ENCODE measurements around the gene TMEM151B.

The TMEM151B gene

GRCh38 chr6:44246663-44247337 lies 23.4 kb upstream of the TMEM151B start, which contains the start of gene HSP90AB1:
Gene HSP90AB1, plus strand, starts transcription at chr6:44247101. Its CDS starts 1,529 bp downstream, at chr6:44248630.
- Histone ChIP-seq H3K4me3 (ENCODE audit: low read depth in 1 of 2, low read length in 2 of 2) (peak within 1 kb of the TSS; percentile 87 to 100), H3K9me3 (ENCODE audit: control insufficient read depth in 1 of 2, low read length in 2 of 2) (no peaks in the 10 kb centered on the region), H3K36me3 (ENCODE audit: control insufficient read depth in 1 of 2, insufficient read depth in 2 of 2, low read length in 2 of 2) (peaks cover 32 to 39% of the 10 kb centered on the region in 2 donors), H3K27ac (ENCODE audit: low read length) (peak within 1 kb of the TSS; percentile 100), H3K27me3 (ENCODE audit: low read depth, low read length) (no peaks in the 10 kb centered on the region), H3K4me1 (ENCODE audit: control insufficient read depth in 1 of 2, insufficient read depth in 2 of 2, low read length in 2 of 2) (peaks cover 4 to 24% of the 10 kb centered on the region in 2 donors)

- H3K4me1 ChIP-seq (ENCODE audit: control insufficient read depth in 1 of 2, insufficient read depth in 2 of 2, low read length in 2 of 2): peaks cover 4 to 24% of the 10 kb centered on the region in 2 donors
- peak overlapping the region; percentile 100 for H3K27ac ChIP-seq (ENCODE audit: low read length)
- peaks cover 38 to 48% of the 10 kb centered on the region in 2 donors for H3K36me3 ChIP-seq (ENCODE audit: control insufficient read depth in 1 of 2, insufficient read depth in 2 of 2, low read length in 2 of 2)
- no peaks in the 10 kb centered on the region for H3K9me3 ChIP-seq (ENCODE audit: control insufficient read depth in 1 of 2, low read length in 2 of 2)
- peak overlapping the region; percentile 87 to 100 for H3K4me3 ChIP-seq (ENCODE audit: low read depth in 1 of 2, low read length in 2 of 2)
- H3K27me3 ChIP-seq (ENCODE audit: low read depth, low read length): no peaks in the 10 kb centered on the region
These were observed 22.6 kb upstream of the TMEM151B start for GRCh38 chr6:44247338-44248302.

- peak overlapping the region; percentile 87 to 100 for H3K4me3 ChIP-seq (ENCODE audit: low read depth in 1 of 2, low read length in 2 of 2)
- H3K4me1 ChIP-seq (ENCODE audit: control insufficient read depth in 1 of 2, insufficient read depth in 2 of 2, low read length in 2 of 2): peaks cover 4 to 28% of the 10 kb centered on the region in 2 donors
- no peaks in the 10 kb centered on the region for H3K9me3 ChIP-seq (ENCODE audit: control insufficient read depth in 1 of 2, low read length in 2 of 2)
- peaks cover 47 to 57% of the 10 kb centered on the region in 2 donors for H3K36me3 ChIP-seq (ENCODE audit: control insufficient read depth in 1 of 2, insufficient read depth in 2 of 2, low read length in 2 of 2)
- H3K27ac ChIP-seq (ENCODE audit: low read length): peak overlapping the region; percentile 100
- no peaks in the 10 kb centered on the region for H3K27me3 ChIP-seq (ENCODE audit: low read depth, low read length)
These were observed 21.7 kb upstream of the TMEM151B start for GRCh38 chr6:44248579-44248978.

GRCh38 chr6:44249082-44249748 lies 21.0 kb upstream of the TMEM151B start:
- peak overlapping the region; percentile 87 to 100 for H3K4me3 ChIP-seq (ENCODE audit: low read depth in 1 of 2, low read length in 2 of 2)
- H3K4me1 ChIP-seq (ENCODE audit: control insufficient read depth in 1 of 2, insufficient read depth in 2 of 2, low read length in 2 of 2): peaks cover 4 to 29% of the 10 kb centered on the region in 2 donors
- no peak overlapping the region for H3K27ac ChIP-seq (ENCODE audit: low read length)
- no peaks in the 10 kb centered on the region for H3K9me3 ChIP-seq (ENCODE audit: control insufficient read depth in 1 of 2, low read length in 2 of 2)
- peaks cover 54 to 64% of the 10 kb centered on the region in 2 donors for H3K36me3 ChIP-seq (ENCODE audit: control insufficient read depth in 1 of 2, insufficient read depth in 2 of 2, low read length in 2 of 2)
- H3K27me3 ChIP-seq (ENCODE audit: low read depth, low read length): no peaks in the 10 kb centered on the region

GRCh38 chr6:44250067-44250717 lies 20.1 kb upstream of the TMEM151B start:
- Histone ChIP-seq H3K27me3 (ENCODE audit: low read depth, low read length) (no peaks in the 10 kb centered on the region), H3K9me3 (ENCODE audit: control insufficient read depth in 1 of 2, low read length in 2 of 2) (no peaks in the 10 kb centered on the region), H3K4me1 (ENCODE audit: control insufficient read depth in 1 of 2, insufficient read depth in 2 of 2, low read length in 2 of 2) (peaks cover 4 to 38% of the 10 kb centered on the region in 2 donors), H3K27ac (ENCODE audit: low read length) (no peak overlapping the region), H3K4me3 (ENCODE audit: low read depth in 1 of 2, low read length in 2 of 2) (no peak overlapping the region), H3K36me3 (ENCODE audit: control insufficient read depth in 1 of 2, insufficient read depth in 2 of 2, low read length in 2 of 2) (peaks cover 63 to 73% of the 10 kb centered on the region in 2 donors)

- Histone ChIP-seq H3K36me3 (ENCODE audit: control insufficient read depth in 1 of 2, insufficient read depth in 2 of 2, low read length in 2 of 2) (peaks cover 64 to 75% of the 10 kb centered on the region in 2 donors), H3K4me3 (ENCODE audit: low read depth in 1 of 2, low read length in 2 of 2) (no peak overlapping the region), H3K27ac (ENCODE audit: low read length) (no peak overlapping the region), H3K4me1 (ENCODE audit: control insufficient read depth in 1 of 2, insufficient read depth in 2 of 2, low read length in 2 of 2) (peaks cover 4 to 43% of the 10 kb centered on the region in 2 donors), H3K9me3 (ENCODE audit: control insufficient read depth in 1 of 2, low read length in 2 of 2) (no peaks in the 10 kb centered on the region), H3K27me3 (ENCODE audit: low read depth, low read length) (no peaks in the 10 kb centered on the region)
These were observed 19.5 kb upstream of the TMEM151B start for GRCh38 chr6:44250718-44251123.

- no peak overlapping the region for H3K27ac ChIP-seq (ENCODE audit: low read length)
These were observed 18.4 kb upstream of the TMEM151B start for GRCh38 chr6:44251576-44252524.

GRCh38 chr6:44253307-44254101 lies 16.7 kb upstream of the TMEM151B start:
- no peak overlapping the region for H3K4me3 ChIP-seq (ENCODE audit: low read depth in 1 of 2, low read length in 2 of 2)
- H3K9me3 ChIP-seq (ENCODE audit: control insufficient read depth in 1 of 2, low read length in 2 of 2): no peaks in the 10 kb centered on the region
- no peak overlapping the region for H3K27ac ChIP-seq (ENCODE audit: low read length)
- H3K27me3 ChIP-seq (ENCODE audit: low read depth, low read length): no peaks in the 10 kb centered on the region
- peaks cover 65 to 68% of the 10 kb centered on the region in 2 donors for H3K36me3 ChIP-seq (ENCODE audit: control insufficient read depth in 1 of 2, insufficient read depth in 2 of 2, low read length in 2 of 2)
- H3K4me1 ChIP-seq (ENCODE audit: control insufficient read depth in 1 of 2, insufficient read depth in 2 of 2, low read length in 2 of 2): peaks cover 12 to 58% of the 10 kb centered on the region in 2 donors

More at GRCh38 chr6:44251576-44252524, 18.4 kb upstream of the TMEM151B start:
- Histone ChIP-seq H3K27me3 (ENCODE audit: low read depth, low read length) (no peaks in the 10 kb centered on the region), H3K9me3 (ENCODE audit: control insufficient read depth in 1 of 2, low read length in 2 of 2) (no peaks in the 10 kb centered on the region), H3K4me3 (ENCODE audit: low read depth in 1 of 2, low read length in 2 of 2) (no peak overlapping the region), H3K36me3 (ENCODE audit: control insufficient read depth in 1 of 2, insufficient read depth in 2 of 2, low read length in 2 of 2) (peaks cover 64 to 75% of the 10 kb centered on the region in 2 donors), H3K4me1 (ENCODE audit: control insufficient read depth in 1 of 2, insufficient read depth in 2 of 2, low read length in 2 of 2) (peaks cover 13 to 54% of the 10 kb centered on the region in 2 donors)

GRCh38 chr6:44254191-44255104 lies 15.8 kb upstream of the TMEM151B start:
- Histone ChIP-seq H3K9me3 (ENCODE audit: control insufficient read depth in 1 of 2, low read length in 2 of 2) (no peaks in the 10 kb centered on the region), H3K4me3 (ENCODE audit: low read depth in 1 of 2, low read length in 2 of 2) (no peak overlapping the region), H3K36me3 (ENCODE audit: control insufficient read depth in 1 of 2, insufficient read depth in 2 of 2, low read length in 2 of 2) (peaks cover 59 to 60% of the 10 kb centered on the region in 2 donors), H3K27ac (ENCODE audit: low read length) (no peak overlapping the region), H3K4me1 (ENCODE audit: control insufficient read depth in 1 of 2, insufficient read depth in 2 of 2, low read length in 2 of 2) (peaks cover 9 to 48% of the 10 kb centered on the region in 2 donors), H3K27me3 (ENCODE audit: low read depth, low read length) (no peaks in the 10 kb centered on the region)

Data from muscle layer of duodenum (tissue), 2 donors.